GM12878 (cell line): Measurements from ENCODE around the gene AXIN1. TPM values are rescaled to one million over a fixed set of nuclear protein-coding genes. Genes with fewer than 3 reads are reported as not detected.

Source experiments
- ATAC-seq: fragments of 200-7000 bp; cut with Tn5 transposase; 3 replicates; pipeline ENCODE4 v1.9.1; 2020; ENCODE audit warnings: mild to moderate bottlenecking, moderate library complexity
- BruUV-seq: library from RNA; stranded (reverse); fragments of 400-500 nt; replicated peaks from 2 replicates; lab custom pipeline; 2021; lab: Mats Ljungman, UMichigan
- CTCF ChIA-PET: fragments of 300-600 bp; sonication (Branson Sonifier 250); formaldehyde crosslinking; extraction: SDS; loops from one replicate; lab custom pipeline; 2021; ENCODE audit warnings: inconsistent platforms; lab: Yijun Ruan, JAX
- POLR2A ChIA-PET: fragments of 350-600 bp; formaldehyde crosslinking; extraction: SDS; loops from one replicate; lab custom pipeline; 2021; ENCODE audit warnings: inconsistent platforms; lab: Charles Lee
- RAD21 ChIA-PET: fragments of 300-600 bp; sonication (Branson Sonifier 250); formaldehyde crosslinking; loops from one replicate; lab custom pipeline; 2023; ENCODE audit warnings: antibody characterized with exemption; ENCODE audit not compliant: unreplicated experiment; lab: Charles Lee
- SMC1A ChIA-PET: fragments of 300-600 bp; sonication (Branson Sonifier 250); formaldehyde crosslinking; loops from one replicate; lab custom pipeline; 2023; ENCODE audit not compliant: unreplicated experiment, uncharacterized antibody; lab: Charles Lee
- DNase-seq: peaks from one replicate; pipeline ENCODE4 v3.0.0-alpha.2; 2011; ENCODE audit warnings: low read depth, low spot score
- FAIRE-seq: peaks from 3 replicates; lab custom pipeline; 2011; peaks lifted over from hg19 to GRCh38; lab: Jason Lieb, UNC
- H2AFZ ChIP-seq: 2 replicates; pipeline ENCODE4 v1.6.0; 2011; ENCODE audit warnings: low read depth, low read length, control low read depth; ENCODE audit not compliant: control insufficient read depth
- H3K27ac ChIP-seq: 2 replicates; pipeline ENCODE4 v1.5.1; 2011; ENCODE audit warnings: control low read depth; ENCODE audit not compliant: control insufficient read depth, insufficient read depth
- H3K27me3 ChIP-seq, 2 experiments: replicated peaks in 1 of 2; 2 replicates each; pipeline versions ENCODE4 v1.6.0 to v1.6.1; 2011; ENCODE audit warnings: low read length in 1 of 2; ENCODE audit not compliant: control insufficient read depth in 2 of 2, insufficient read depth in 2 of 2
- H3K36me3 ChIP-seq, 2 experiments: 2 replicates each; pipeline ENCODE4 v1.5.1; 2011; ENCODE audit warnings: low read length in 1 of 2; ENCODE audit not compliant: control insufficient read depth in 2 of 2, insufficient read depth in 2 of 2
- H3K4me1 ChIP-seq: 2 replicates; pipeline ENCODE4 v1.6.1; 2011; ENCODE audit warnings: mild to moderate bottlenecking, low read length, moderate library complexity, mixed read lengths; ENCODE audit not compliant: control insufficient read depth, insufficient read depth
- H3K4me2 ChIP-seq: 2 replicates; pipeline ENCODE4 v1.6.0; 2011; ENCODE audit warnings: control low read depth; ENCODE audit not compliant: control insufficient read depth, insufficient read depth
- H3K4me3 ChIP-seq: fragments of 200-600 bp; sonication (generic); 2 replicates; pipeline ENCODE4 v1.5.1; 2016
- H3K79me2 ChIP-seq: 2 replicates; pipeline ENCODE4 v1.6.0; 2011; ENCODE audit warnings: low read length; ENCODE audit not compliant: control insufficient read depth, insufficient read depth
- H3K9ac ChIP-seq: 2 replicates; pipeline ENCODE4 v1.8.0; 2011; ENCODE audit warnings: low read length, control low read depth, mixed read lengths; ENCODE audit not compliant: control insufficient read depth, insufficient read depth
- H3K9me3 ChIP-seq: replicated peaks from 3 replicates; pipeline ENCODE4 v1.5.1; 2011; ENCODE audit warnings: mild to moderate bottlenecking, low read length; ENCODE audit not compliant: control insufficient read depth, insufficient read depth
- H4K20me1 ChIP-seq: 2 replicates; pipeline ENCODE4 v1.6.0; 2011; ENCODE audit not compliant: control insufficient read depth, insufficient read depth
- ASH2L ChIP-seq: fragments of 300-600, 200-600 bp; sonication (generic); IDR thresholded peaks from 2 replicates; pipeline ENCODE4 v1.6.1; 2017; ENCODE audit warnings: low read depth, mild to moderate bottlenecking, borderline replicate concordance
- ATF7 ChIP-seq: fragments of 450-650 bp; IDR thresholded peaks from 2 replicates; pipeline ENCODE4 v1.6.1; 2016; ENCODE audit warnings: low read depth, mild to moderate bottlenecking
- BHLHE40 ChIP-seq, 2 experiments: fragments of 450-650 bp in 1 of 2; IDR thresholded peaks; 2 replicates each; pipeline ENCODE4 v1.6.1; 2011 to 2017; ENCODE audit warnings: low read depth in 2 of 2, borderline replicate concordance in 1 of 2, improper control_type of control experiment in 1 of 2, low read length in 1 of 2, mild to moderate bottlenecking in 1 of 2
- BMI1 ChIP-seq: fragments of 450-650 bp; IDR thresholded peaks from 2 replicates; pipeline ENCODE4 v1.6.1; 2016; ENCODE audit warnings: mild to moderate bottlenecking, moderate library complexity, borderline replicate concordance
- CREB1 ChIP-seq: IDR thresholded peaks from 2 replicates; pipeline ENCODE4 v1.6.1; 2012; ENCODE audit warnings: low read depth, mild to moderate bottlenecking, inconsistent platforms
- CTCF ChIP-seq, 3 experiments: IDR thresholded peaks in 2 of 3; conservative IDR thresholded peaks in 1 of 3; 2 replicates each; pipeline ENCODE4 v1.5.1; 2011; ENCODE audit warnings: low read depth in 3 of 3, low read length in 3 of 3, mild to moderate bottlenecking in 3 of 3, control low read depth in 2 of 3, moderate library complexity in 2 of 3, inconsistent platforms in 1 of 3, mixed read lengths in 1 of 3; ENCODE audit not compliant: control insufficient read depth in 2 of 3, insufficient read depth in 1 of 3; ENCODE audit errors: extremely low read depth in 1 of 3
- EP300 ChIP-seq, 2 experiments: fragments of 150-350 bp in 1 of 2; IDR thresholded peaks; 2 replicates each; pipeline ENCODE4 v1.6.1; 2011 to 2012; ENCODE audit warnings: low read depth in 2 of 2, low read length in 2 of 2, borderline replicate concordance in 1 of 2, improper control_type of control experiment in 1 of 2, inconsistent platforms in 1 of 2; ENCODE audit not compliant: control insufficient read depth in 1 of 2
- HDAC6 ChIP-seq: fragments of 200-600 bp; sonication (generic); IDR thresholded peaks from one replicate; pipeline ENCODE4 v1.8.0; 2017; ENCODE audit warnings: antibody characterized with exemption; ENCODE audit not compliant: unreplicated experiment
- JUNB ChIP-seq: IDR thresholded peaks from 2 replicates; pipeline ENCODE4 v1.6.1; 2016; ENCODE audit warnings: antibody characterized with exemption, mild to moderate bottlenecking
- JUND ChIP-seq: IDR thresholded peaks from 2 replicates; pipeline ENCODE4 v1.6.1; 2012; ENCODE audit warnings: low read depth, mild to moderate bottlenecking, low read length, improper control_type of control experiment, moderate library complexity
- NFXL1 ChIP-seq: fragments of 450-650 bp; IDR thresholded peaks from 2 replicates; pipeline ENCODE4 v1.6.1; 2017; ENCODE audit warnings: antibody characterized with exemption, mild to moderate bottlenecking, borderline replicate concordance
- SMAD1 ChIP-seq: fragments of 450-650 bp; IDR thresholded peaks from 2 replicates; pipeline ENCODE4 v1.6.1; 2018; ENCODE audit warnings: mild to moderate bottlenecking, low read depth; ENCODE audit not compliant: partially characterized antibody
- STAT3 ChIP-seq: IDR thresholded peaks from 2 replicates; pipeline ENCODE4 v1.6.1; 2011; ENCODE audit warnings: low read depth, low read length, improper control_type of control experiment
- YBX1 ChIP-seq: fragments of 450-650 bp; IDR thresholded peaks from 2 replicates; pipeline ENCODE4 v1.6.1; 2016; ENCODE audit warnings: antibody characterized with exemption
- YY1 ChIP-seq: IDR thresholded peaks from 2 replicates; pipeline ENCODE4 v1.6.1; 2011; ENCODE audit warnings: low read depth, mild to moderate bottlenecking, low read length
- WGBS: methylation state at CpG from one replicate; pipeline ENCODE4 v1.1.6; 2016; ENCODE audit warnings: low lambda C conversion rate; ENCODE audit not compliant: insufficient replicate concordance, insufficient coverage; ENCODE audit errors: missing lambda C conversion rate; 5-methylcytosine and 5-hydroxymethylcytosine counted together
- in situ Hi-C: fragments of 300-500 bp; cut with MboI; formaldehyde crosslinking; loops from 9 replicates; pipeline ENCODE4 v1.14.3; 2018; ENCODE audit warnings: mixed read lengths
- intact Hi-C: fragments of 100-400 bp; cut with micrococcal nuclease; formaldehyde crosslinking; loops from one replicate; pipeline ENCODE4 v1.14.2; 2022; ENCODE audit not compliant: unreplicated experiment
- polyA plus RNA-seq, 11 experiments: library from polyadenylated mRNA; depleted of rRNA in 4 of 11; unstranded in 6 of 11; stranded (reverse) in 5 of 11; fragments of >200 nt; fragmentation: Nextera tagmentation in 4 of 11; fragmentation: Illumina TruSeq in 1 of 11; extraction: Ambion mirVana in 4 of 11; extraction: Trizol in 1 of 11; gene quantifications; 1 replicate in 1 of 11; 2 replicates in 10 of 11; pipeline versions ENCODE4 v1.2.1 to v1.2.3, GENCODE V29; 2011 to 2016; ENCODE audit warnings: inconsistent platforms in 2 of 11, missing spikeins in 2 of 11, low read depth in 1 of 11
- total RNA-seq, 4 experiments: library from RNA; depleted of rRNA in 3 of 4; stranded (reverse); fragments of >200 nt in 3 of 4; fragmentation: Illumina TruSeq in 1 of 4; extraction: Trizol in 1 of 4; gene quantifications; 2 replicates each; pipeline versions ENCODE4 v1.2.1 to v1.2.3, GENCODE V29; 2013 to 2021
- TF ChIP-seq, protein P1 (sequence below): fragments of 450-650 bp; IDR thresholded peaks from 2 replicates; pipeline ENCODE4 v1.6.1; 2018; ENCODE audit warnings: borderline replicate concordance, mild to moderate bottlenecking; ENCODE audit not compliant: partially characterized antibody
- TF ChIP-seq, protein P2 (sequence below): IDR thresholded peaks from 2 replicates; pipeline ENCODE4 v1.6.1; 2012; ENCODE audit warnings: low read length, inconsistent platforms
- TF ChIP-seq, protein P3 (sequence below): IDR thresholded peaks from 2 replicates; pipeline ENCODE4 v1.6.1; 2011; ENCODE audit warnings: borderline replicate concordance, low read depth, mild to moderate bottlenecking, moderate library complexity, mixed read lengths, low read length; ENCODE audit not compliant: insufficient read depth; ENCODE audit errors: extremely low read length

Gene AXIN1
- total and polyA plus RNA-seq, 10 of the 15 experiments (the other 5 are each of a cell fraction or from before 2014, with no cell fraction given) = 0.26 to 27.1 (median 7.7) TPM

- ChIA-PET POLR2A (interaction anchor here (0.6 kb wide), 1 partner anchor 183 kb away, joined by 4 read pairs; no protein-coding TSS in a partner anchor), RAD21 (interaction anchor here (0.8 kb wide), 1 partner anchor 41 kb away, joined by 3 read pairs; no protein-coding TSS in a partner anchor), SMC1A (no interaction called here), CTCF (no interaction called here)
- Histone ChIP-seq H3K4me2 (no peak overlapping the region), H3K36me3 (no peaks in the 10 kb centered on the region), H3K27me3 (peaks cover 0 to 3% of the 10 kb centered on the region in 2 experiments; a peak in 2 of 4 replicates), H3K27ac (no peak overlapping the region), H3K4me3 (no peak overlapping the region), H3K4me1 (no peaks in the 10 kb centered on the region), H4K20me1 (no peaks in the 10 kb centered on the region), H3K9ac (no peak overlapping the region), H3K9me3 (no peaks in the 10 kb centered on the region), H3K79me2 (no peaks in the 10 kb centered on the region), H2AFZ (no peak overlapping the region)
- intact Hi-C loops (no loop called here), in situ Hi-C loops (no loop called here)
- ATAC-seq (no peak), FAIRE-seq (no peak), DNase-seq (no peak)
- WGBS = 39% methylated on average over 30 of the region's 47 CpGs
- no TSS peak for BruUV-seq
- TF ChIP-seq BMI1 (no peak), CTCF (IDR thresholded peaks at IDR 0.05 in 2 of 3, conservative IDR thresholded peaks at IDR 0.05 in 1 of 3; ENCODE audit: control insufficient read depth in 2 of 3, extremely low read depth in 1 of 3, insufficient read depth in 1 of 3, low read depth in 3 of 3, low read length in 3 of 3) (no peak), ASH2L (no peak), STAT3 (no peak), HDAC6 (no peak), EP300 (IDR thresholded peaks at IDR 0.05; ENCODE audit: borderline replicate concordance in 1 of 2, control insufficient read depth in 1 of 2, low read depth in 2 of 2, low read length in 2 of 2) (no peak), NFXL1 (no peak), BHLHE40 (IDR thresholded peaks at IDR 0.05; ENCODE audit: borderline replicate concordance in 1 of 2, low read depth in 2 of 2, low read length in 1 of 2) (no peak), SMAD1 (no peak), YY1 (no peak), CREB1 (no peak), YBX1 (no peak), ATF7 (no peak), JUNB (no peak), JUND (no peak)
- TF ChIP-seq, protein P1, sequence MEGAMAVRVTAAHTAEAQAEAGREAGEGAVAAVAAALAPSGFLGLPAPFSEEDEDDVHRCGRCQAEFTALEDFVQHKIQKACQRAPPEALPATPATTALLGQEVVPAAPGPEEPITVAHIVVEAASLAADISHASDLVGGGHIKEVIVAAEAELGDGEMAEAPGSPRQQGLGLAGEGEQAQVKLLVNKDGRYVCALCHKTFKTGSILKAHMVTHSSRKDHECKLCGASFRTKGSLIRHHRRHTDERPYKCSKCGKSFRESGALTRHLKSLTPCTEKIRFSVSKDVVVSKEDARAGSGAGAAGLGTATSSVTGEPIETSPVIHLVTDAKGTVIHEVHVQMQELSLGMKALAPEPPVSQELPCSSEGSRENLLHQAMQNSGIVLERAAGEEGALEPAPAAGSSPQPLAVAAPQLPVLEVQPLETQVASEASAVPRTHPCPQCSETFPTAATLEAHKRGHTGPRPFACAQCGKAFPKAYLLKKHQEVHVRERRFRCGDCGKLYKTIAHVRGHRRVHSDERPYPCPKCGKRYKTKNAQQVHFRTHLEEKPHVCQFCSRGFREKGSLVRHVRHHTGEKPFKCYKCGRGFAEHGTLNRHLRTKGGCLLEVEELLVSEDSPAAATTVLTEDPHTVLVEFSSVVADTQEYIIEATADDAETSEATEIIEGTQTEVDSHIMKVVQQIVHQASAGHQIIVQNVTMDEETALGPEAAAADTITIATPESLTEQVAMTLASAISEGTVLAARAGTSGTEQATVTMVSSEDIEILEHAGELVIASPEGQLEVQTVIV = no peak
- TF ChIP-seq, protein P2, sequence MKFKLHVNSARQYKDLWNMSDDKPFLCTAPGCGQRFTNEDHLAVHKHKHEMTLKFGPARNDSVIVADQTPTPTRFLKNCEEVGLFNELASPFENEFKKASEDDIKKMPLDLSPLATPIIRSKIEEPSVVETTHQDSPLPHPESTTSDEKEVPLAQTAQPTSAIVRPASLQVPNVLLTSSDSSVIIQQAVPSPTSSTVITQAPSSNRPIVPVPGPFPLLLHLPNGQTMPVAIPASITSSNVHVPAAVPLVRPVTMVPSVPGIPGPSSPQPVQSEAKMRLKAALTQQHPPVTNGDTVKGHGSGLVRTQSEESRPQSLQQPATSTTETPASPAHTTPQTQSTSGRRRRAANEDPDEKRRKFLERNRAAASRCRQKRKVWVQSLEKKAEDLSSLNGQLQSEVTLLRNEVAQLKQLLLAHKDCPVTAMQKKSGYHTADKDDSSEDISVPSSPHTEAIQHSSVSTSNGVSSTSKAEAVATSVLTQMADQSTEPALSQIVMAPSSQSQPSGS = no peak
- TF ChIP-seq, protein P3, sequence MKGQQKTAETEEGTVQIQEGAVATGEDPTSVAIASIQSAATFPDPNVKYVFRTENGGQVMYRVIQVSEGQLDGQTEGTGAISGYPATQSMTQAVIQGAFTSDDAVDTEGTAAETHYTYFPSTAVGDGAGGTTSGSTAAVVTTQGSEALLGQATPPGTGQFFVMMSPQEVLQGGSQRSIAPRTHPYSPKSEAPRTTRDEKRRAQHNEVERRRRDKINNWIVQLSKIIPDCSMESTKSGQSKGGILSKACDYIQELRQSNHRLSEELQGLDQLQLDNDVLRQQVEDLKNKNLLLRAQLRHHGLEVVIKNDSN = no peak
These were observed 72.5 kb downstream of the AXIN1 start for GRCh38 chr16:280005-280460.
